Thoracic aorta (tissue), 2 donors: ENCODE data around the gene EBF3. TPM values are rescaled to one million over a fixed set of nuclear protein-coding genes. Genes with fewer than 3 reads are reported as not detected.

Experiments used
- ATAC-seq: fragments of 150-250 bp; one replicate; pipeline ENCODE4 v1.8.0; 2017; ENCODE audit warnings: low read depth; ENCODE audit not compliant: insufficient number of reproducible peaks, low FRiP score
- DNase-seq: peaks from one replicate; pipeline ENCODE4 v3.0.0-alpha.2; 2020; ENCODE audit warnings: low spot score
- H3K27ac ChIP-seq, 2 donors: fragments of 200-600 bp; sonication (generic); 1 replicate in 1 of 2; 2 replicates in 1 of 2; pipeline ENCODE4 v1.5.1; 2016; ENCODE audit warnings: mild to moderate bottlenecking in 2 of 2, moderate library complexity in 2 of 2
- H3K27me3 ChIP-seq: fragments of 200-600 bp; sonication (generic); replicated peaks from 2 replicates; pipeline ENCODE4 v1.6.0; 2016; ENCODE audit warnings: mild to moderate bottlenecking; ENCODE audit not compliant: insufficient read depth
- H3K36me3 ChIP-seq: fragments of 200-600 bp; sonication (generic); one replicate; pipeline ENCODE4 v1.5.1; 2016
- H3K4me1 ChIP-seq, 2 donors: fragments of 200-600 bp; sonication (generic); 1 replicate in 1 of 2; 2 replicates in 1 of 2; pipeline versions ENCODE4 v1.5.1 to v1.6.0; 2016; ENCODE audit warnings: low read depth in 2 of 2, mild to moderate bottlenecking in 1 of 2; ENCODE audit not compliant: control insufficient read depth in 1 of 2
- H3K4me3 ChIP-seq: fragments of 200-600 bp; sonication (generic); 2 replicates; pipeline ENCODE4 v1.5.1; 2016; ENCODE audit warnings: mild to moderate bottlenecking
- H3K9me3 ChIP-seq: fragments of 200-600 bp; sonication (generic); 2 replicates; pipeline ENCODE4 v1.5.1; 2016
- total RNA-seq, 2 donors: library from RNA; depleted of rRNA; stranded (reverse); fragments of >200 nt; gene quantifications; one replicate each; pipeline versions ENCODE4 v1.1.0 to v1.2.3, GENCODE V29; 2016
- TF ChIP-seq, protein P1 (sequence below): fragments of 200-600 bp; sonication (generic); IDR thresholded peaks from one replicate; pipeline ENCODE4 v1.5.1; 2019; ENCODE audit warnings: antibody characterized with exemption

EBF3 gene
- total RNA-seq, 2 donors from 2014 or later: 3.6 to 4.6 TPM

DNA sequence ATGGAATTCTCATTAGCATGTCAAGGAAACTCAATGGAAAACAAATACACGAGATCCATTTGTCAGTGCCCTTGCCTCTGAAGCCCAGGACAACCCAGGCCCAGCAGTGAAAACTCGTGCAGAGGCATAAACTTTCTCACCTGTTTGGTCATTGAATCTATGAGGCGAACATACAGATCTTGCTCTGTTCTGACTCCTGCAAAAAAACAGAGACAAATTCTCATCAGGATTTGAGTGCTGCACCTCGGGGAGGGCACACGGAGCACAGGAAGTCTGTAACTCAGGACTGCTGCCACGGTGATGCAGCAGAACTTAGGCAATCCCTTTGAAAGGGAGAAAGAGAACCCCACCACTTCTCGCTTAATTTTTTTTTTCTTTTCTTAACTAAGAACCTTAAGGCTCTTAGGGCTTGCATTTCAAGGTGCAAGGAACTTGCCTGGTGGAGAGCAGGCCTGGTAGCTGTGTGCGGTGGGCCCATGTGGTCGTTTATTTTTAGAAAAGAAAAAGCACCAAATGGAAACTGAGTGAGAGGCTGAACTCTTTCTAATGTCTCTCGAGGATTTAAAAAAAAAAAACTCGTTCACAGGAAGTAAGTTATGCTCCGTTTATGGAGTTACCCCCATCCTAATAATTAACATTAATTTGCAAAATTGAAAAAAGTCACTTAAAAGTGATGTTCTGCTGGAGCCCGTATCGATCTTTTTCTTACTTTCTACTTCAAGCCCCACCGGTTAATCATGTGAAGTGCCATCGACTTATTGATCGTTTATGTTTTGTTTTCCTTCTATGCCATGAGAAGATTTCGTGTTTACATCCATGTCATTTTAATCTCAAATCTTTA, 1.8 kb downstream of the EBF3 start:
- Histone ChIP-seq H3K9me3 (no peaks in the 10 kb centered on the region), H3K27me3 (peaks cover 24% of the 10 kb centered on the region), H3K27ac (no peak overlapping the region), H3K4me1 (peaks cover 19 to 41% of the 10 kb centered on the region in 2 donors), H3K36me3 (no peaks in the 10 kb centered on the region), H3K4me3 (peak overlapping the region; percentile 77)
- ATAC-seq: no peak
- no peak for DNase-seq
- TF ChIP-seq, protein P1, sequence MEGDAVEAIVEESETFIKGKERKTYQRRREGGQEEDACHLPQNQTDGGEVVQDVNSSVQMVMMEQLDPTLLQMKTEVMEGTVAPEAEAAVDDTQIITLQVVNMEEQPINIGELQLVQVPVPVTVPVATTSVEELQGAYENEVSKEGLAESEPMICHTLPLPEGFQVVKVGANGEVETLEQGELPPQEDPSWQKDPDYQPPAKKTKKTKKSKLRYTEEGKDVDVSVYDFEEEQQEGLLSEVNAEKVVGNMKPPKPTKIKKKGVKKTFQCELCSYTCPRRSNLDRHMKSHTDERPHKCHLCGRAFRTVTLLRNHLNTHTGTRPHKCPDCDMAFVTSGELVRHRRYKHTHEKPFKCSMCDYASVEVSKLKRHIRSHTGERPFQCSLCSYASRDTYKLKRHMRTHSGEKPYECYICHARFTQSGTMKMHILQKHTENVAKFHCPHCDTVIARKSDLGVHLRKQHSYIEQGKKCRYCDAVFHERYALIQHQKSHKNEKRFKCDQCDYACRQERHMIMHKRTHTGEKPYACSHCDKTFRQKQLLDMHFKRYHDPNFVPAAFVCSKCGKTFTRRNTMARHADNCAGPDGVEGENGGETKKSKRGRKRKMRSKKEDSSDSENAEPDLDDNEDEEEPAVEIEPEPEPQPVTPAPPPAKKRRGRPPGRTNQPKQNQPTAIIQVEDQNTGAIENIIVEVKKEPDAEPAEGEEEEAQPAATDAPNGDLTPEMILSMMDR: no peak

DNA sequence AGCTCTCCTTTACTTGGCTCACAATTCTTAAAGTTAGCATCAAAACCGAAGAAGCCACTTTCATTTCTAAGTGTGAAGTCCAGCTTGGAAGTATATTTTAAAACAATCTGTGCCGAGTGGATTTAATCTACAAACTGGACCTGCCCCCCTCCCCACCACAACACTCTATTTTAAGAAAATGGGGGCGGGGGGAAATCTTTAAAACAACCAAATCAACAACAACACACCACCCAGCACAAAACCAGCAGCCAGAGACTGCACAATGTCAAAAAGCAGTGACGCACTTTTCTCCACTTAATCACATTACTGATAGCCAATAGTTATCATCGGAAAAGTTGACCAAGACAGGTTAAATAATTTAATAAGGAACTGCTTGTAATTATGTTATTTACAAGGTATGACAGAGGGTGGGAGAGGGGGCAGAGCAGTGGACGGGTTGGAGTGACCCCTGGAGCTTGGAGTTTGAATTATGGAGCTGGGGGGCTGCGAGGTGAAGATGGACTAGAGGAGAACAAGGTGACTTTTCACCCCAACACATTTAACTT, 2.8 kb downstream of the EBF3 start:
- Histone ChIP-seq H3K4me3 (no peak overlapping the region), H3K4me1 (peaks cover 19 to 35% of the 10 kb centered on the region in 2 donors), H3K27me3 (peaks cover 24% of the 10 kb centered on the region), H3K9me3 (no peaks in the 10 kb centered on the region), H3K36me3 (no peaks in the 10 kb centered on the region), H3K27ac (no peak overlapping the region)
- TF ChIP-seq, protein P1: no peak
- no peak for DNase-seq
- ATAC-seq: no peak

DNA sequence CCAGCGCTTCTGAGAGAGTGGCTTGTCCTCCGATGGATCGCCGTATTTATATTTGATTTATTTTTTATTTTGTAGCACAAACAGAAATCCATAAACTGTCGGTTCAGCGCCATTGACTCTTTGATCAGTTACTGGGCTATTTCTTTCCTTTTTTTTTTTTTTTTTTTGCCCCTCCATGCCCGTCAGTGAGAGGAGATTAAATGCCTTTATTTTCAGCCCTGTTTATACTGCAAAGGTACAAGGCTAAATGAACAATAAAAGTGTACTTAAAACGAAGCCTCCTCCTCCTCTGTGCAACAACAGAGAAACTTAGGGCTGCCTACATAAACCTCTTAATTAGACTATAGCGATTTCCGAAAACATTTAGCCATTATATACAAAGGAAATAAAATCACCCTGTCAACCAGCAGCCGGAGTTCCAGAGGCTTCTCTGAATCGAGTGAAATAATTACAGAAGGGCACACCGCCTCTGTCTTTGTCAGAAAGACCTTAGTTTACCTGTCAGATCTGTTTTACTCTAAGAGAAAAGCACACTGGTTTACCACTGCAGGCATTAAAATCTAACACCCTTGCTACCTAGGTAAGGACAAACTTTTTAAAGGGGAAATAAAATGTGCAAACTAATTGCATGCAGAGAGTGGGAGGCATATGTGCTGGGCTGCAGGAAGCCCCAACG, 3.5 kb downstream of the EBF3 start:
- Histone ChIP-seq H3K4me1 (peaks cover 19 to 35% of the 10 kb centered on the region in 2 donors), H3K27ac (peak overlapping the region in 1 of 2 donors; percentile 20), H3K4me3 (no peak overlapping the region), H3K9me3 (no peaks in the 10 kb centered on the region), H3K27me3 (peaks cover 20% of the 10 kb centered on the region), H3K36me3 (no peaks in the 10 kb centered on the region)
- DNase-seq (no peak), ATAC-seq (no peak)
- TF ChIP-seq, protein P1: no peak

DNA sequence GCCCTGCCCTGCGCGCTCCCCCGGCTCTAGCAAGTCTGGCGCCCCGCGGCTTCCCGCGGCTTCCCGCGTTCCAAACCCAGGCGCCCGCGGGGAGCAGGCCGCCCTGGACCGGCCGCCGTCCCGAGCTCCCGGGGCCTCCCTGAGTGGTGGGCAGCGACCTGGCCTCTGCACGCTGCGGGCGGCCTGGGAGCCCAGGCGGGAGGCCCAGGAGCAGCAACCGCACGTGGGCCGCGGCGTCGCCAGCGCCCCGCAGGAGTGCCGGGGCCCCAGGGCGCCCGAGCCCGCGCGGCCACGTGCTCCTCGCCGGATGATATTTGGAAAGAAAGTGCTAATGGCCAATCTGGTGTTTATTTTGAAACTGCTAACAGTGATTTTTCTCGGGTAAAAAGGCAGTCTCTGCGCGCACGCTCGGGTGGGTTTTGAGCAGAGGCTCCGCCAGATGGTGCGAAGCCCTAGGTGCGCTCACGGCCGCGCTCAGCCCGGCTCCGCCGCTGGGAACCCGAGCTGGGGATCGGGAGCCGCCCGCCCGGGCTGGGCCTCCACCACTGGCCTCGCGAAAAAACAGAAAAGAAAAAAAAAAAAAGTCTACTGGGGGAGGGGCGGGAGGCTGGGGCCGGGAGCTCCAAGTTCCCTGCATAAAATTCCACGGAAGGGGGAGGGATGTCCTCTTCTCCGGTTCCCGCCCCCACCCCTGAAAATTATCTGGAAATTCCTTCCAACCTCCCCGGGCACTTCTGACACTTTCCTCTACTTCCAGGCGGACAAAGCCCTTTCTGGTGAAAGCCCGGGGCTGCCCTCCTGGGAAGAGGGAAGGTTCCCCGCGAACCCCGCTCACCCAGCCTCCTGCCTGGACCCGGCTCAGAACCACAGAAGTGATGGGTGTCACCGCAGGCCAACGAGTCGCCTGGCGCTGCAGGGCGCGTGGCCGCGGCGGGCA, 4.3 kb downstream of the EBF3 start:
- peaks cover 12% of the 10 kb centered on the region for H3K27me3 ChIP-seq
- TF ChIP-seq, protein P1: no peak
- H3K9me3 ChIP-seq: no peaks in the 10 kb centered on the region
- no peaks in the 10 kb centered on the region for H3K36me3 ChIP-seq
- H3K4me3 ChIP-seq: peak overlapping the region; percentile 56
- ATAC-seq: no peak
- no peak for DNase-seq
- H3K27ac ChIP-seq: peak overlapping the region in 1 of 2 donors; percentile 20
- peaks cover 15 to 28% of the 10 kb centered on the region in 2 donors for H3K4me1 ChIP-seq
